Neural cell (in vitro differentiated cells): ENCODE measurements around the gene DHDH. TPM values are rescaled to one million over a fixed set of nuclear protein-coding genes. Genes with fewer than 3 reads are reported as not detected.

Experiments
- H2AFZ ChIP-seq: fragments of 200-600, 300-800 bp; sonication (generic), shearing (Covaris generic); 2 replicates; pipeline ENCODE4 v1.6.0; 2014; ENCODE audit warnings: low read depth, mild to moderate bottlenecking, antibody characterized with exemption, low read length, moderate library complexity
- H3F3A ChIP-seq: fragments of 200-600 bp; shearing (Covaris generic); 2 replicates; pipeline ENCODE4 v1.6.1; 2016; ENCODE audit warnings: mild to moderate bottlenecking, moderate library complexity, mixed read lengths, antibody characterized with exemption, low read length; ENCODE audit not compliant: insufficient read depth, poor library complexity, severe bottlenecking
- H3K27ac ChIP-seq: fragments of 200-600, 300-800 bp; sonication (generic), shearing (Covaris generic); 2 replicates; pipeline ENCODE4 v1.5.1; 2014; ENCODE audit warnings: mild to moderate bottlenecking, low read length, moderate library complexity
- H3K27me3 ChIP-seq: fragments of 300-800, 200-600 bp; sonication (generic), shearing (Covaris generic); 2 replicates; pipeline ENCODE4 v1.6.0; 2014; ENCODE audit warnings: mild to moderate bottlenecking, low read depth, low read length, moderate library complexity; ENCODE audit not compliant: insufficient read depth
- H3K36me3 ChIP-seq: fragments of 300-800, 200-600 bp; sonication (generic), shearing (Covaris generic); 2 replicates; pipeline ENCODE4 v1.5.1; 2014; ENCODE audit warnings: mild to moderate bottlenecking, antibody characterized with exemption, low read length, moderate library complexity; ENCODE audit not compliant: insufficient read depth
- H3K4me2 ChIP-seq: fragments of 300-800, 200-600 bp; sonication (generic), shearing (Covaris generic); 2 replicates; pipeline ENCODE4 v1.6.0; 2014; ENCODE audit warnings: mild to moderate bottlenecking, low read length
- H3K4me3 ChIP-seq: fragments of 300-800, 200-600 bp; sonication (generic), shearing (Covaris generic); 2 replicates; pipeline ENCODE4 v1.5.1; 2014; ENCODE audit warnings: mild to moderate bottlenecking, low read length, moderate library complexity
- H3K79me2 ChIP-seq: fragments of 200-600 bp; shearing (Covaris generic); replicated peaks from 2 replicates; pipeline ENCODE4 v1.6.0; 2014; ENCODE audit warnings: mild to moderate bottlenecking, low read length, moderate library complexity; ENCODE audit not compliant: insufficient read depth
- H3K9ac ChIP-seq: fragments of 300-800, 200-600 bp; sonication (generic), shearing (Covaris generic); 2 replicates; pipeline ENCODE4 v1.6.1; 2016; ENCODE audit warnings: mild to moderate bottlenecking, low read length, mixed read lengths
- H3K9me2 ChIP-seq: fragments of 200-600 bp; shearing (Covaris generic); 2 replicates; pipeline ENCODE4 v1.6.1; 2016; ENCODE audit warnings: mild to moderate bottlenecking, low read length, mixed read lengths; ENCODE audit not compliant: insufficient read depth
- H3K9me3 ChIP-seq: fragments of 200-600, 300-800 bp; sonication (generic), shearing (Covaris generic); 2 replicates; pipeline ENCODE4 v1.6.1; 2016; ENCODE audit warnings: mild to moderate bottlenecking, mixed run types, low read length, moderate library complexity, mixed read lengths
- H4K20me1 ChIP-seq: fragments of 200-600 bp; shearing (Covaris generic); 2 replicates; pipeline ENCODE4 v1.6.1; 2016; ENCODE audit warnings: mild to moderate bottlenecking, mixed run types; ENCODE audit not compliant: insufficient read depth
- CTCF ChIP-seq: fragments of 450-650 bp; IDR thresholded peaks from 2 replicates; pipeline ENCODE4 v1.5.1; 2014; ENCODE audit warnings: antibody characterized with exemption, mild to moderate bottlenecking, moderate library complexity; ENCODE audit not compliant: poor library complexity, severe bottlenecking
- EP300 ChIP-seq: fragments of 450-650 bp; conservative IDR thresholded peaks from 2 replicates; pipeline ENCODE4 v1.6.1; 2014; ENCODE audit warnings: antibody characterized with exemption, mild to moderate bottlenecking, moderate library complexity; ENCODE audit not compliant: poor library complexity, severe bottlenecking
- EZH2 ChIP-seq: fragments of 200-600, 300-800 bp; shearing (Covaris generic), sonication (generic); IDR thresholded peaks from 2 replicates; pipeline ENCODE4 v1.6.1; 2014; ENCODE audit warnings: antibody characterized with exemption, low read length, borderline replicate concordance, mild to moderate bottlenecking; ENCODE audit not compliant: insufficient read depth, poor library complexity, severe bottlenecking
- MXI1 ChIP-seq: fragments of 450-650 bp; conservative IDR thresholded peaks from 2 replicates; pipeline ENCODE4 v1.6.1; 2014; ENCODE audit warnings: antibody characterized with exemption, mild to moderate bottlenecking; ENCODE audit not compliant: poor library complexity, severe bottlenecking
- RAD21 ChIP-seq: fragments of 450-650 bp; conservative IDR thresholded peaks from 2 replicates; pipeline ENCODE4 v1.6.1; 2014; ENCODE audit warnings: antibody characterized with exemption, mild to moderate bottlenecking, moderate library complexity
- REST ChIP-seq: IDR thresholded peaks from 2 replicates; pipeline ENCODE4 v1.6.1; 2012; ENCODE audit warnings: borderline replicate concordance
- TAF1 ChIP-seq: IDR thresholded peaks from 2 replicates; pipeline ENCODE4 v1.6.1; 2012; ENCODE audit warnings: low read depth
- polyA plus RNA-seq: library from polyadenylated mRNA; depleted of rRNA; stranded (reverse); fragments of >200 nt; gene quantifications from 2 replicates; pipeline ENCODE4 v1.2.3, GENCODE V29; 2014

The DHDH gene
- polyA plus RNA-seq, 1 donor from 2014 or later, result 4.8 TPM

- Histone ChIP-seq H3K36me3 (no peaks in the 10 kb centered on the region), H3K27me3 (no peaks in the 10 kb centered on the region), H3K79me2 (peaks cover 21% of the 10 kb centered on the region), H3K27ac (peak overlapping the region; percentile 79), H2AFZ (peak overlapping the region; percentile 46), H4K20me1 (no peaks in the 10 kb centered on the region), H3K9ac (peak overlapping the region; percentile 87), H3K9me3 (no peaks in the 10 kb centered on the region), H3K4me2 (peak overlapping the region; percentile 59), H3K9me2 (no peaks in the 10 kb centered on the region), H3K4me3 (peak overlapping the region; percentile 78), H3F3A (peaks cover 4% of the 10 kb centered on the region)
- no peak for TF ChIP-seq REST
- TF ChIP-seq CTCF, result no peak
- no peak for TF ChIP-seq EP300
- TF ChIP-seq RAD21, result no peak
- TF ChIP-seq EZH2, result no peak
- no peak for TF ChIP-seq TAF1
These were observed 58.5 kb downstream of the DHDH start for GRCh38 chr19:48991873-48992580.

- Histone ChIP-seq H3K79me2 (peaks cover 21% of the 10 kb centered on the region), H3K9ac (peak overlapping the region; percentile 87), H3K9me3 (no peaks in the 10 kb centered on the region), H4K20me1 (no peaks in the 10 kb centered on the region), H3K9me2 (no peaks in the 10 kb centered on the region), H3F3A (peaks cover 4% of the 10 kb centered on the region), H3K36me3 (no peaks in the 10 kb centered on the region), H3K4me2 (peak overlapping the region; percentile 59), H2AFZ (peak overlapping the region; percentile 46), H3K27ac (peak overlapping the region; percentile 79), H3K27me3 (no peaks in the 10 kb centered on the region), H3K4me3 (peak overlapping the region; percentile 78)
- no peak for TF ChIP-seq REST
- no peak for TF ChIP-seq RAD21
- no peak for TF ChIP-seq EP300
- no peak for TF ChIP-seq EZH2
- peak; percentile 36 for TF ChIP-seq MXI1
- no peak for TF ChIP-seq CTCF
These were observed 59.2 kb downstream of the DHDH start for GRCh38 chr19:48992581-48993174.
